HG03060 (cell line): ENCODE data around the gene KCNK17.

ENCODE experiments used
- ATAC-seq: cut with Tn5 transposase; IDR thresholded peaks from one replicate; pipeline ENCODE4 v1.9.1; 2021; ENCODE audit warnings: low read depth, moderate number of reproducible peaks; ENCODE audit not compliant: unreplicated experiment

The KCNK17 gene

DNA sequence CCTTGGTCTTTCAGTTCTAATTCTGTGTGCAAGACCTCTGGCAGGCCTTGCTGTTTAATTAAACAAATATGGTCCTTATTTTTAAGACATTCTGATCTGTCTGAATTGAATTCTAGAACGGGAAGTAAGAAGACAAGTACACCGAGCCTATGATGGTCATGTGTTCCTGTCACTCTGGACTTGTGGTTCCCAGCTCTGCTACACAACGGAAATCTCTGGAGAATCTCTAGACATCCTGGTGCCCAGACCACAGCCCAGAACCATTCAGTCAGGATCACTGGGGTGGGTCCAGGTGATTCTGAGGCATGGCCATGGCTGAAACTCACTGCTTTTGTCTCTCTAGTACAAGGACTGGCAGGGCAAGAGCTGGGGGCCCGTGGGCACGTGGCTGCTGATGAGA, 24.2 kb upstream of the KCNK17 start:
- no peak for ATAC-seq

DNA sequence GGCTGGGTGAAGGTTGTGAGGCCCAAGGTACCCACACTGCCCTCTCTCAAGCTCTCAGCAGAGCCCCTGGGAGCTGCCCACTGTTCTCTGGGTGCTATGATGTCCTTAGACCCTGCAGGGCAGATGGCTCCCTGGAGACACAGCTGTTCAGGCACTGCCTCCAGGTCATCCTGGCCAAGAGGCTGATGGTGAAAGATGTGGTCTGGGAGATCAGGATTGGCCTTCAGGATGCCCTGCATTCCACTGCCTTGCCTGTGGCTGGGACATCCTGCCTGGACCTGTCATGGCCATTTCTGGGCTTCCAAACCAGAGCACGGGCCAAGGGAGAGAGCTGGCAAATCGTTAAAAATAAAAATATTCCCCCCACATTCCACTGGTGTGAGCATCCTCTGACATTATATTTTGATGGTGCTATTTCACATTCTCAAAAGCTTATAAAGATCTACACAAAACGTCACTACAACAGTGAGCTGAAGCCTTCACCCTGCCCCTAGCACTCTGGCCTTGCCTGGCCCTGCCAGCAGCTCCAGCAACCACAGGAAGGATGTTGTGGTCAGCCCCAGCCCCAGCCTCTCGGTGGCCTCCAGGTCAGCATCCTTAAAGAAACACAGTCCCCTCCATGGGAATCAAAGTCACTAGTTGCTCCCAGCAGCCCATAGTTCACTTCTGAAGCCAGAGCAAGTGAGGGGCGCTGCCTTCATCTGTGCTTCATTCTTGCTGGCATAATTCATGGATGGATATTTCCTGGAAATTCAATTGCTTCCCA, 21.7 kb upstream of the KCNK17 start:
- ATAC-seq = no peak

DNA sequence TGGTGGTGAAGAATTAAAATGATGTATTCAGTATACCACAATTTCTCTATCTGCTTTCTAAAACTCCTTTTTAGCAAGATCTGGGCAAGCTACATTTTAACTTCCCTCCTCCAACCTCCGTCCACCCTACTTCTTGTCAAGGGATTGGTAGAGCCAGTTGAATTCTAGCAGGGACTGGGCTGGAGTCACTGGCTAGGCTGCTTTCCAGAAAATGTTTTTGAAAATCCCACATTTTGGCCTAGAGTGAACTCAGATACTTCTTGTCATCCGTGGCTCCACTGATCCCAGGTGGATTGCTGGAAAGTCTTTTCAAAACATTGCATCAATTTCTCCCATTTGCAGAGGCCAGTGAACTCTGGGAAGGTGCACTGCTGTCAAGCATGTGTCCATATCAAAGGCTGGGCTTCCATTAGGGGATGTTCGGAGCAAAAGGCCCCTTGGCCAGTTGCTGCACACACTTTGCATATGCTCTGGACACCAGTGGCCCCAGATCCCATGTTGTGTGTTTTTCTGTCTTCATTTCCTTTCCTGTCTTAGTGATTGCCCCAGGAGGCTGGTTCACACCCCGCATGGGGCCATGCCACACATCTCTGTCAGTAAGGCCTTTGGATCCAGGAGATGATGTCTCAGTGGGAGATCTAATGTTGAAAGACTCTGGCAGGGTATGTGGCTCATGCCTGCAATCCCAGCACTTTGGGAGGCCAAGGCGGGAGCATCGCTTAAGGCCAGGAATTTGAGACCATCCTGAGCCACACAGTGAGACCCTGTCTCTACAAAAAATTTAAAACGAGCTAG, 19.6 kb upstream of the KCNK17 start:
- no peak for ATAC-seq

DNA sequence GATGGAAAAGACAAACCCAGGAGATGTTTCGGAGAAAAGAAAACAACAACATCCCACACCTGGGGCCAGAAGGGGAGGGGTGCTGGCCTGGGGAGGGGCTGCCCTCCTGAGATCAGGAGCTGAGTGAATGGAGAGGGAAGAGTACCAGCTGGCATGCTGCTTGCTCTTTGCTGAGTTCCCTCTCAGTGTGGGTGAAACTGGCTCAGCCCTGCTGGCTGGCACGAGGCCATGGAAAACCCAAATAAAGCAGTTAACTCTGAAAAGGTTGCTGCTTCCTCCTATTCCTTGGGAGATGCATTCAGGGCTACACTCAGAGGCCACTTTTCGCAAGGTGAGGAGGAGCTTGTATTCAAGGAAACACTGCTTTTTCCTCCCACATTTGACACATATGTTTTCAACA, 16.3 kb upstream of the KCNK17 start:
- no peak for ATAC-seq

DNA sequence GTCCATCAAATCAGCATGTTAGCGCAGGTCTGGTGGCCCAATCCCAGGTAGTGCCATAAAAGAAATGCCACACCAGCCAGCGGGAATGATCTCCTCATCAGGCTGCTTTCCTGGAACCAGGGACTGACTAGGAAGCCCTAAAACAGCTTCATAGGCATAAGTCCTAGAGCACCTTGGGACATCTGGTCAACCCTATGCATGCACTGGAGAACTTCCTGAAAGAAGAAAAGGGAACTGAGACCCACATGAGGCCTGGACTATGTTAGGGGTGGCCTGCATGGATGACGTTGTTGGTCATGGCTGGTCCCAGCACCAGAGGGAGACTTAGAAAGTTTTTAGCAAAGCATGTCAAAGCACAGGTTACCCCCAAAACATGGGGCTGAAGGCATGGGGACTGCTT, 15.8 kb upstream of the KCNK17 start:
- ATAC-seq = no peak

DNA sequence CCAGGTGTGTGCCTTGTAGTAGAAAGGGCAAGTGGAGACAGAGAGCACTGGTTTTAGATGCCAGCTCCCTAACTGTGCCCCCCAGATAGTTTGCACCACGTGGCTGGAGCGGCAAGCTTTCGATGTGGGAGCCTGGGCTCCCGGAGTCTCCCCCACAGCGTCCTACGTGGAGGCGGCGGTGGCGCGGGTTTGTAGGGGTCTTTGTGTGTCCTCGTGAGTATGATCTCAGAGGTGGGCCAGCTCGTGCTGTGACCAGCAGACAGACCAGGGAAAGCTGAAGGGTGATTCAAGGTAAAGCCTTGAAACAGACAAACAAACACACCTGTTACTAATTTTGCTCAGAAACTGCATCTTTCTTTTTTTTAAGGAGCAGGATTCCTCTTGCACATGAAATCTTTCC, 13.8 kb upstream of the KCNK17 start:
- no peak for ATAC-seq

DNA sequence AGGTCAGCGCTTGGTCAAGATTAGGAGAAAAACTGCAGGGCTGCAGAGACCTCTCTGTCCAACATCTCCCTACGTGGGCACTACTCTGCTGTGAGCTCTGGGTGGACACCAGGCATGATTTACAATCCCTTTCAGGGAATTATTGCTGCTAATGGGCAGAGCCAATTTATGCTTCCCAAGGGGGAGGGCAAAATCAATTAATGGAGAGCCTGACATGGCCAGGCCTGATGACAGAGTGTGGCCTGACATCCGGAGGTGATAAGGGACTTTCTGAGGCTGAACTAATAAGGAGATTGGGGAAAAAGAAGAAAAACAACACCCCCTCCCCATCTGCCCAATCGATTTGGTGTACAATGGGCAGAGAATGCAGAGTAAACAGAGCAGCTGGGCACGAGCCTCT, 13.3 kb upstream of the KCNK17 start:
- no peak for ATAC-seq

DNA sequence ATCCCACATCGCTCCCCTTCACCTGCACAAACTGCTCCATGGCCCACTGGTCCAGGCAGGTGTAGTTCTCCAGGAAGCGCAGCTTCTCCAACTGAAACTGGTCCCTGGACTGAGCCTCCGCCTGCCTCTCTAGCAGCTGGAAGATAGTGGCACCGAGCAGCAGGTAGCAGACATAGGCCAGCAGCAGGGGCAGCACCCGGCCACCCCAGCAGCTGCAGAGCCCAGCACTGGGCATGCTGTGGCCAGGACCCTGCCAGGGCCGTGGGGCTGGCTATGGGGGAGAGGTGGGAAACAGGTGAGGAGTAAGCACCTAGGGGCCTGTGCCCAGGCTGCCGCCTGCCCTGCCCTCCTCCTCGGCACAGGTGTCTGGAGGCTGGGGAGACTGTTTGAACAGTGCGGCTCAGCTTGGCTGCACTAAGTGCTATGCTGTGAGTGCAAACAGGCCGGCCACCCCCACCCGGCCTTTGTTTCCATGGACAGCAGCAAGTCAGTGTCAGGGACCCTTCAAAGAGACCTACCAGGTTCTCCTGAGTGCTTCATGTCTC, 8.2 kb upstream of the KCNK17 start, which contains the start of gene KCNK16:
Gene KCNK16, minus strand, starts transcription at position 397 of the 545 bp plus-strand sequence. Its CDS starts 162 bp downstream, at position 235.
- no peak for ATAC-seq

DNA sequence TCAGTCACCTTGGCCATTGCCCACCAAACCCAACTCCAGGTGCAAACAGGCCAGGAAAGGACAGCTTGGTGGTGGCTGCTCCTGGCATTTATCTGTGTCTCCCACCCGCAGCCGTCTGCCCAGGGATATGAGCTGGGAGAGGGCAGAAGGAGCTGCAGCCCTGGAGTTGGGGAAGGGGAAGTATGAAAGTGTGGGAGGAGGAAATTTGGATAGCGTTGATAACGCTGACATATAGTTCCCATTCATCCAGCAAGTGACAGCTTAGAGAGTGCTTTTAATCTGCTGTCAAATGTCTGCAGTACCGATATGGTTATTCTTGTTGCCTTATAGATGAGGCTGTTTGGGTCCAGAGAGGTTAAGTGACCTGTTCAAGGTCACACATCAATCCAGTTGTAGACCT, 7.5 kb upstream of the KCNK17 start:
- ATAC-seq = no peak

DNA sequence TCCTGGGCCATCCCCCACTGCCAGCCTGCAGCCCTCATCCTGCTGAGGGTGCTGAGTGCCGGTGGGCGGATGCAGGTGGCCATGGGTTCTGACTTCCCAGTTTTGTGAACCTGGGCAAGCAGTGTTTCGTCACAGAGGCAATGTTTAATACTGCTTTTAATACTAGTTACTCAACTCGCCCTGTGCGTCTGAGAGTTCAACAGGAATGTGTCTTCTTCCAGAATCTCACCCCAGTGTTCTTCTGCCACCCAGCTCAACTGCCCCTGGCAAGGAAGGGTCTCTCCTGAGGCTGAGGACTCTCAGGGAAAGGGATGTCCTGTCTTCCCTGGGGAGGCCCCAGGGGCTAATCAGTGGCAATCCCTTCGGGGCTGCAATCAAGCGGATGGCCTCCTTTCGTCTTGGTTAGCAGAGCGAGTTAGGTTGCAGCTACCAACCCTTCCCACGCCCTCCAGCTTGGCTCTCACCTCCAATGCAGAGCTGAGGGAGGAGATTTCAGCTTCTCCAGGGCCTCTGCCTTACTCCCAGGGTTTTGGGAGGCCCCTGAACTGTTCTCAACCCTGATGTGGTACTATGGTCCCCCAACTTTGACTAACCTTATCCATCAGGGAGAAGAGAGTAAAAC, 6.3 kb upstream of the KCNK17 start:
- no peak for ATAC-seq

DNA sequence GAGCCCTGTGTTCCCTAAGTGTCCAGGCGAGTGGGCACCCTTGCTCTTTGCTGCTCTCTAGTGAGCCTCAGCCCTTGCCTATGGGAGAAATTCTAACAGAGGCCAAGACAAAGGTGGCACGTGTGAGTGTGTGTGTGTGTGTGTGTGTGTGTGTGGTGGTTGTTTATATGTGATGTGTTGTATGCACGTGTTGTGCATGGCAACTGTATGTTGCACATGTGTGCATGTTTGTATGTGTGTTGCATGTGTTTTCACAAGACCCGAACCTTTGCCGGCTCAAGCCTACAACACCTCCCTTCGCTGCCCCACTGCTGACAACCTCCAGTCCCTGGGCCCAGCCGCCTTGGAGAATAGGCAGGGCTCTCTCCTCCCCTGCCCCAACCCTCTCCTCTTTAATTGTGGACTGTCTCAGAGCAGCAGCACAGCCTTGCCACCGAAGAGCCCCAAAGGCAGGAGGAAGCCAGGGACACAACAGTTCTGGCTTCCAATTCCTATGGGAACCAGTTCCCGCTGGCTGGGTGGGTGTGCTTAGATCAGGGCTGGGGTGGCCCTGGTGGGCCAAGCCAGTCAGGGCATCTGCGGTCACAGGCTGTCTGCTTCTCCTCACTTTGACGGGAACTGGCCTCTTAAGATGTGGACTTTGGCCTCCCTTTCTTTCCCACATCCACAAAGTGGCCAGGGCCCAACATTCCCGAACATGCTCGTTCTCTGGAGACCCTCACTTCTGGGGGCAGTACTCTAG, 5.6 kb upstream of the KCNK17 start:
- no peak for ATAC-seq

DNA sequence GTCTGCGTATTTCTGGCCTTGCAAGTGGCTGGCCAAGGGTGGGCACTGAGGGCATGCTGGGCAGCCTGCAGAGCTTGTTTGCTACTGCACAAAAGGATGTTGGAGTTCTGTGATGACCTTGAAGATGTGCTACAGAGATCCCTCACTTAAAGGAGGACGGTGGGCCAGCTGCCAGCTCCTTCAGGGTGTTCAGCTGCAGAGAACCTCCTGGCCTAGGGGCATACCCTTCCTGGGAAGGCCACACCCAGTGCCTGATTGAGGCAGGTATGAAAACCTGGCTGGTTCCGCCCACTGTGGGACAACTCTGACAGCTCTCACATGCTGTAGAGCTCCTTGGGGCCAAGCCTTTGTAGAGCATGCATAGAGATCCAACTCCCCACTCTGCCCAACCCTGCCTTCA, 3.0 kb upstream of the KCNK17 start:
- no peak for ATAC-seq

DNA sequence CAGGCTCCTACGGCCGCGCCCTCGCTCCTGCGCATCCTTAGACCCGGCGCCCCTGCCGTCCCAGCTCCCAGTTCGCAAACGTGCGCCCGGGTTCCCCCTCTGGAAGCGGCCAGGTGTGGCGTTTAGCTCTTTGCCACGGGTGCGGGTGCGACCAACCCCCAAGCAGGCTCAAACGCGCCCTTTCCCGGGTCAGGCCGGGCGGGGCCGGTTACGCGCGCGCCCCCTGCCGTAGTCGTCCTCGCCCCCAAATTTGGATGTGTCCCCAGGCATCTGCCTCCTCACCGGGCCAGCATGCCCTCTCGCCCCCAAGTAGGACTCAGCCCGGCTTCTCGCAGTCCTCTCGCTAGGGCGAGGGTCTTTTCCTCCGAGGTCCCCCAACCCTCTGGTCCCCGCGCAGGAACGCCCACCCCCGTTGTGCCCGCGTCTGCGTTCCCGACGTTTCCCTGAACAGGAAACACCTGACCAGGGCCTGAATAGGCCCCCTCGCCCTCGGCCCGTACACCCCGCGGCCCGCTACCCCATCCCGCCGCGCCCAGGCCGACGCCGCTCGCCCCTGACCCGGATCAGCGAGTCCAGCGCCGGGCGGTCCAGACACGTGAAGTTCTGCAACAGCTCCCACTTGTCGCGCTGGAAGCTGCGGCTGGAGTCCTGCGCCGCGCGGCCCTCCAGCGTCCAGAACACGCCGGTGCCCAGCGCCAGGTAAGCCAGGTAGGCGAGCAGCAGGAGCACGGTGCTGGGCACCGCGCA, 520 bp downstream of the KCNK17 start:
- ATAC-seq = no peak

DNA sequence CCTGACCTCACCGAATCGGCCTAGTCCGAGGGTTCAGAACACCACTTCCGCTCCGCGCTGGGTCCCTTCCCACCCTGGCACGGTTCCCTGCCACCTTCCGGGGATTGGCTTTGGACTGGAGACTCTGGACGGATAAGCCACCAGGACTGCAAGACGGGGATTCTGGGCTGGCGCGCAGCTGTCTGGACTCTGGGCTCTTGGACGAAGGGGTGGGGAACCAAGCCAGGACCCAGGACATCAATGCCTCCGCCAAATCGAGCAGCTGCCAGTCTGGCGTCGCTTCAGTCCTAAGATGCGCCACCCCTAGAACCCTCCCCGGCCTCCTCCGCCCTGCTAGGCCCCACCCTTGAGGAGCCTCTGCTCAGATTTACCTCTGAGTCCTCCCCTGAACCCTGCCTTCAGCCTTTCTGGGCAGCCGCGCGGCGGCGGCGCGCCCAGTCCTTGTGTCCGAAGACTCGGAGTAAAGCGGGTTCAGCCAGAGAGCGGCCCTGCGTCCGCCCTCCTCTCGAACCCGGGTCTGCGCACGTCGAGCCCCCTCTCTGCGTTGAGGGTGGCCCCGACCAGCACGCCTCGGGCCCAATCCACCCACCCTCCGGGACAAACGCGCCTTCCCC, 1.2 kb downstream of the KCNK17 start:
- ATAC-seq = no peak

DNA sequence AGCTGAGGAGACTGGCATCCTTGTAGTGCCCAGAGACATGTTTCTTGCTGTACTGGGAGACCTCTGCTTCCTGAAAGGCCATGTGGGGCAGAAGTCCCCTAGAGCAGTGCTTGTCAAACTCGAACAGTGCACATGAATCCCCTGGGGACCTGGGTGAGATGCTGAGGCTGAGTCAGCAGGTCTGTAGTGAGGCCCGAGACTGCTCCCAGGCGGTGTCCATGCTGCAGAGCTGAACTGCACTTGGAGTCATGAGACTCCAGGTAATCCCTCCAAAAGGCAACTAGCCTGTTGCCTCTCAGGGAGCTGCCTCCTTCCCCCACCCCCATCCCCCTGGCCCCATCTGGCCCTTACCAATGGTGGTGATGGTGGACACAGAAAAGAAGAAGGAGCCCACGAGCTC, 3.7 kb downstream of the KCNK17 start:
- no peak for ATAC-seq

DNA sequence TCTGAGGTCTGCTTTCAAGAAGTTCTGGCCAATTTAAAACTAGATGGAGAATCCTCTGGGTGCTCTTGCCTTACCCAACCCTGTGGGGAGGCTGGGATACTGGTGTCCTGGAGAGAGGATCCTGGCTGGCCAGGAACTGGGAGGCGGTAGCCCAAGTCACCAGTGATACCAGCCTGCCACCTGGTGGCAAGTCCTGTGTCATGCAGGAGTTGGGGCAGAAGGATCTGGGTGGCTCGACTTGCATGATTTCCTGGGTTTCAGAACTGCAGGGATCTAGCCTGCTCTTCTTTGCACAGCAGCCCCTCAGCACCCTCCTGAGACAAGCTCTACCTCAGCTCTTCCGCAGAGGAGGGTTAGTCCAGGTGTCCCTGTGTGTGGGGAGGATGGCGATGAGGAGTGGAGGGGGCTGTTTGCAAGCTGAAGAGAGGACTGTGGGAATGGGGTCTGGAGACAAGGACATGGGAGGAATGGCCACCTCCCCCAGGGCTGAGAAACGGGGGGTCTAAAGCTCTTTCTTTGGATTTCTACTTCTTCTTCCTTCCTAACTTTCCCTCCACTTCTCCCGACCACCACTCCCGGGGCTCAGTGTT, 4.2 kb downstream of the KCNK17 start:
- ATAC-seq = no peak

DNA sequence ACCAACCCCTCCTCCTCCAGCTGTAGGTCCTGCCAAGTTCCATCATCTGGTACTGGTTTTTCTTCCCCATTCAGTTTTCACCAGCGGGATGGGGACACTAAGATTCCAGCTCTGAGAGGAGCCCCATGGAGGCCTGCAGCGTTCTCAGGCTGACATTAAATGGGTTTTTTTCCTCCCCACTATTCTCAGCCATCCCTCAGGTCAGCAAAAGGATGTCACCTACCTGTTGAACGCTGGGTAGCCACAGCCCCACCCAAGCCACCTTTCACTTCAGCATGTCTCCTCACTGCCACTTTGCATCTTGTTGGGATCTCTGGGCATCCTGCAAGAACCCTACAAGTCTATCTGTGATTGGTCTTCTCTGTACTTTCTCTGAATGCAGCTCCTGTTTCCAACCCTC, 6.8 kb downstream of the KCNK17 start:
- ATAC-seq = no peak

DNA sequence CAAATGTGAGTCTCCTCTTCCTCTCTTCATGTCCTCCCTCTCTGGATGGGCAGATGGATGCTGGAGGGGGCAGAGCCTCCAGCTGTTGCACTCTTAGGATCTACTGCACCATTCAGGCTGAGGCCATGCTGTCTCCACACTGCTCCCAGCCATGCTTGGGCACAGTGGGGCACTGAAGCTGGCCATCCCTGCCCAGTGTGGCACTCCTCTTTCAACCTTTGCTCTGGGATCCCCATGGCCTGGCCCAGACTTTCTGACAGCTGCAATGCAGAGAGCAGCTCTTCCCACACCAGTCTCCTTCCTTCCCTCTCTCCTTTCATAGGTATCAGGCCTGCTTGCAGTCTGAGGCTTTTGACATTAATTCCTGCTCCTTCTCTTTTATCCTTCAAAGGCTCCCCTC, 9.3 kb downstream of the KCNK17 start:
- no peak for ATAC-seq
